Measurements from ENCODE around the gene TMPRSS15.
"Not testable (repeated sequence)": the region's sequence is repeated elsewhere in the genome, so short reads cannot be mapped to it uniquely, and the experiment has no call there.

The TMPRSS15 gene

GRCh38 chr21:18398843-18399242, 4.7 kb downstream of the TMPRSS15 start:
- no peak overlapping the region for H3K27ac ChIP-seq (ENCODE audit: low read depth, low read length)
- no peak overlapping the region for H3K9ac ChIP-seq (ENCODE audit: low read length)
- no peaks in the 10 kb centered on the region for H3K9me3 ChIP-seq (ENCODE audit: control insufficient read depth, insufficient read depth, low read depth, low read length)
- H3K27me3 ChIP-seq (ENCODE audit: control insufficient read depth, insufficient read depth, low read length) = no peaks in the 10 kb centered on the region
- no peaks in the 10 kb centered on the region; the same call in 1 of the 2 replicates for H3K4me1 ChIP-seq (ENCODE audit: control insufficient read depth, insufficient read depth, low read length)
- H3K36me3 ChIP-seq (ENCODE audit: control insufficient read depth, insufficient read depth, low read length) = no peaks in the 10 kb centered on the region
- H3K4me3 ChIP-seq (ENCODE audit: low read depth, low read length) = no peak overlapping the region

GRCh38 chr21:18387994-18388393, 15.6 kb downstream of the TMPRSS15 start:
- Histone ChIP-seq H3K9me3 (ENCODE audit: control insufficient read depth, insufficient read depth, low read depth, low read length) (peaks cover 20% of the 10 kb centered on the region), H3K4me1 (ENCODE audit: control insufficient read depth, insufficient read depth, low read length) (no peaks in the 10 kb centered on the region), H3K9ac (ENCODE audit: low read length) (no peak overlapping the region), H3K27me3 (ENCODE audit: control insufficient read depth, insufficient read depth, low read length) (no peaks in the 10 kb centered on the region), H3K36me3 (ENCODE audit: control insufficient read depth, insufficient read depth, low read length) (no peaks in the 10 kb centered on the region), H3K27ac (ENCODE audit: low read depth, low read length) (no peak overlapping the region), H3K4me3 (ENCODE audit: low read depth, low read length) (no peak overlapping the region)

GRCh38 chr21:18384771-18385170, 18.8 kb downstream of the TMPRSS15 start:
- H3K27me3 ChIP-seq (ENCODE audit: control insufficient read depth, insufficient read depth, low read length) = no peaks in the 10 kb centered on the region
- H3K4me3 ChIP-seq (ENCODE audit: low read depth, low read length) = no peak overlapping the region
- no peak overlapping the region for H3K27ac ChIP-seq (ENCODE audit: low read depth, low read length)
- H3K9me3 ChIP-seq (ENCODE audit: control insufficient read depth, insufficient read depth, low read depth, low read length) = no peaks in the 10 kb centered on the region
- H3K9ac ChIP-seq (ENCODE audit: low read length) = no peak overlapping the region
- no peaks in the 10 kb centered on the region for H3K4me1 ChIP-seq (ENCODE audit: control insufficient read depth, insufficient read depth, low read length)
- H3K36me3 ChIP-seq (ENCODE audit: control insufficient read depth, insufficient read depth, low read length) = no peaks in the 10 kb centered on the region

- not testable (repeated sequence) for H3K36me3 ChIP-seq (ENCODE audit: control insufficient read depth, insufficient read depth, low read length); H3K9ac ChIP-seq (ENCODE audit: low read length); H3K4me1 ChIP-seq (ENCODE audit: control insufficient read depth, insufficient read depth, low read length); H3K27me3 ChIP-seq (ENCODE audit: control insufficient read depth, insufficient read depth, low read length); H3K27ac ChIP-seq (ENCODE audit: low read depth, low read length); H3K9me3 ChIP-seq (ENCODE audit: control insufficient read depth, insufficient read depth, low read depth, low read length); H3K4me3 ChIP-seq (ENCODE audit: low read depth, low read length)
Measured at GRCh38 chr21:18382934-18383619, 20.5 kb downstream of the TMPRSS15 start.

- Histone ChIP-seq H3K36me3 (ENCODE audit: control insufficient read depth, insufficient read depth, low read length) (no peaks in the 10 kb centered on the region), H3K27ac (ENCODE audit: low read depth, low read length) (no peak overlapping the region), H3K27me3 (ENCODE audit: control insufficient read depth, insufficient read depth, low read length) (no peaks in the 10 kb centered on the region), H3K9me3 (ENCODE audit: control insufficient read depth, insufficient read depth, low read depth, low read length) (no peaks in the 10 kb centered on the region), H3K4me3 (ENCODE audit: low read depth, low read length) (no peak overlapping the region), H3K4me1 (ENCODE audit: control insufficient read depth, insufficient read depth, low read length) (no peaks in the 10 kb centered on the region), H3K9ac (ENCODE audit: low read length) (no peak overlapping the region)
Measured at GRCh38 chr21:18382141-18382540, 21.4 kb downstream of the TMPRSS15 start.

GRCh38 chr21:18373606-18374005, 30.0 kb downstream of the TMPRSS15 start:
- Histone ChIP-seq H3K4me1 (ENCODE audit: control insufficient read depth, insufficient read depth, low read length) (no peaks in the 10 kb centered on the region), H3K9ac (ENCODE audit: low read length) (no peak overlapping the region), H3K9me3 (ENCODE audit: control insufficient read depth, insufficient read depth, low read depth, low read length) (no peaks in the 10 kb centered on the region), H3K4me3 (ENCODE audit: low read depth, low read length) (no peak overlapping the region), H3K27ac (ENCODE audit: low read depth, low read length) (no peak overlapping the region), H3K36me3 (ENCODE audit: control insufficient read depth, insufficient read depth, low read length) (no peaks in the 10 kb centered on the region), H3K27me3 (ENCODE audit: control insufficient read depth, insufficient read depth, low read length) (no peaks in the 10 kb centered on the region)

- H3K27ac ChIP-seq (ENCODE audit: low read depth, low read length) = no peak overlapping the region
- no peaks in the 10 kb centered on the region for H3K4me1 ChIP-seq (ENCODE audit: control insufficient read depth, insufficient read depth, low read length)
Measured at GRCh38 chr21:18370301-18370700, 33.3 kb downstream of the TMPRSS15 start.

GRCh38 chr21:18369115-18369514, 34.5 kb downstream of the TMPRSS15 start:
- H3K36me3 ChIP-seq (ENCODE audit: control insufficient read depth, insufficient read depth, low read length) = no peaks in the 10 kb centered on the region
- H3K4me3 ChIP-seq (ENCODE audit: low read depth, low read length) = no peak overlapping the region
- H3K9ac ChIP-seq (ENCODE audit: low read length) = no peak overlapping the region
- H3K27me3 ChIP-seq (ENCODE audit: control insufficient read depth, insufficient read depth, low read length) = no peaks in the 10 kb centered on the region
- H3K27ac ChIP-seq (ENCODE audit: low read depth, low read length) = no peak overlapping the region
- no peaks in the 10 kb centered on the region for H3K9me3 ChIP-seq (ENCODE audit: control insufficient read depth, insufficient read depth, low read depth, low read length)
- no peaks in the 10 kb centered on the region for H3K4me1 ChIP-seq (ENCODE audit: control insufficient read depth, insufficient read depth, low read length)

More at GRCh38 chr21:18370301-18370700, 33.3 kb downstream of the TMPRSS15 start:
- Histone ChIP-seq H3K27me3 (ENCODE audit: control insufficient read depth, insufficient read depth, low read length) (no peaks in the 10 kb centered on the region), H3K36me3 (ENCODE audit: control insufficient read depth, insufficient read depth, low read length) (no peaks in the 10 kb centered on the region), H3K9ac (ENCODE audit: low read length) (no peak overlapping the region), H3K9me3 (ENCODE audit: control insufficient read depth, insufficient read depth, low read depth, low read length) (no peaks in the 10 kb centered on the region), H3K4me3 (ENCODE audit: low read depth, low read length) (no peak overlapping the region)

GRCh38 chr21:18368205-18368604, 35.4 kb downstream of the TMPRSS15 start:
- Histone ChIP-seq H3K4me3 (ENCODE audit: low read depth, low read length) (no peak overlapping the region), H3K27me3 (ENCODE audit: control insufficient read depth, insufficient read depth, low read length) (no peaks in the 10 kb centered on the region), H3K4me1 (ENCODE audit: control insufficient read depth, insufficient read depth, low read length) (no peaks in the 10 kb centered on the region), H3K36me3 (ENCODE audit: control insufficient read depth, insufficient read depth, low read length) (no peaks in the 10 kb centered on the region), H3K9me3 (ENCODE audit: control insufficient read depth, insufficient read depth, low read depth, low read length) (no peaks in the 10 kb centered on the region), H3K9ac (ENCODE audit: low read length) (no peak overlapping the region), H3K27ac (ENCODE audit: low read depth, low read length) (no peak overlapping the region)

- no peaks in the 10 kb centered on the region for H3K27me3 ChIP-seq (ENCODE audit: control insufficient read depth, insufficient read depth, low read length)
- no peaks in the 10 kb centered on the region for H3K36me3 ChIP-seq (ENCODE audit: control insufficient read depth, insufficient read depth, low read length)
- no peaks in the 10 kb centered on the region for H3K4me1 ChIP-seq (ENCODE audit: control insufficient read depth, insufficient read depth, low read length)
- H3K27ac ChIP-seq (ENCODE audit: low read depth, low read length) = no peak overlapping the region
- no peak overlapping the region for H3K9ac ChIP-seq (ENCODE audit: low read length)
- no peaks in the 10 kb centered on the region for H3K9me3 ChIP-seq (ENCODE audit: control insufficient read depth, insufficient read depth, low read depth, low read length)
- H3K4me3 ChIP-seq (ENCODE audit: low read depth, low read length) = no peak overlapping the region
Measured at GRCh38 chr21:18356801-18357200, 46.8 kb downstream of the TMPRSS15 start.

- Histone ChIP-seq H3K9ac (ENCODE audit: low read length) (no peak overlapping the region), H3K27me3 (ENCODE audit: control insufficient read depth, insufficient read depth, low read length) (no peaks in the 10 kb centered on the region), H3K27ac (ENCODE audit: low read depth, low read length) (no peak overlapping the region), H3K36me3 (ENCODE audit: control insufficient read depth, insufficient read depth, low read length) (no peaks in the 10 kb centered on the region), H3K4me1 (ENCODE audit: control insufficient read depth, insufficient read depth, low read length) (no peaks in the 10 kb centered on the region), H3K4me3 (ENCODE audit: low read depth, low read length) (no peak overlapping the region), H3K9me3 (ENCODE audit: control insufficient read depth, insufficient read depth, low read depth, low read length) (no peaks in the 10 kb centered on the region)
Measured at GRCh38 chr21:18354947-18355346, 48.6 kb downstream of the TMPRSS15 start.
